ENCODE results near the gene SPATC1L.

DNA sequence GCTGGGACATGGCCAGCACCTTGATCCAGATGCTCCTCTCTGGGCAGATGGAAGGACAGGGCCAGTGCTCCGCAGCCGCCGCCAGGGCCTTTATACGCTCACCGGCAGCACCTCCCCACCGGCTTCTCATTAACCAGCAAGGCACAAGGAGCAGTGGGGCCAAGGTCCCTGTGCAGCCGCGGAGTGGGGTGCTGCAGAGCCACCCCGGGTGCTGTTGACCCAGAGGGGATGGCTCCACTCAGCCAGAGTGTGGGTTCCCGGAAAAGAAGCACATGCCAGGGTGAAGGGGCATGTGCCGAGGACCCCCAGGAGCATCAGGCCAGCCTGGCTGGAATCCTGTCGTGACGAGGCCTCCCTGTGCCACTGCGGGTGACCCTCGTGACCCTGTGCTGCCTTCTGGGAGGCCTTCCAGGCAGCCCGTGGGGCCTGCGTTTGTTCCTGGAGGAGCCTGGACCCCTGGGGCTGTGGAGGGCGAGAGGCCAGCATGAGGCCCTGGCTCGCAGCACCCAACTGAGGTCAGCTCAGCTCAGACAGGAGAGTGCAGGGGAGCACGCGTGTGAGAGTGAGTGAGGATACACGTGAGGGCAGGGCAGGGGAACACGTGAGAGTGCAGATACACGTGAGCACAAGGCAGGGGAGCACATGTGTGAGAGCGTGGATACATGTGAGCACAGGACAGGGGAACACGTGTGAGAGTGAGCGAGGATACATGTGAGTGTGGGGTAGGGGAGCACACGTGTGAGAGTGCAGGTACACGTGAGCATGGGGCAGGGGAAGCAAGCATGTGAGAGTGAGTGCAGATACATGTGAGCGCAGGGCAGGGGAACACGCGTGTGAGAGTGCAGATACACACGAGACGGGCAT is 28.5 kb downstream of the SPATC1L start, which contains the start of gene FTCD:
- TF ChIP-seq, protein P1, sequence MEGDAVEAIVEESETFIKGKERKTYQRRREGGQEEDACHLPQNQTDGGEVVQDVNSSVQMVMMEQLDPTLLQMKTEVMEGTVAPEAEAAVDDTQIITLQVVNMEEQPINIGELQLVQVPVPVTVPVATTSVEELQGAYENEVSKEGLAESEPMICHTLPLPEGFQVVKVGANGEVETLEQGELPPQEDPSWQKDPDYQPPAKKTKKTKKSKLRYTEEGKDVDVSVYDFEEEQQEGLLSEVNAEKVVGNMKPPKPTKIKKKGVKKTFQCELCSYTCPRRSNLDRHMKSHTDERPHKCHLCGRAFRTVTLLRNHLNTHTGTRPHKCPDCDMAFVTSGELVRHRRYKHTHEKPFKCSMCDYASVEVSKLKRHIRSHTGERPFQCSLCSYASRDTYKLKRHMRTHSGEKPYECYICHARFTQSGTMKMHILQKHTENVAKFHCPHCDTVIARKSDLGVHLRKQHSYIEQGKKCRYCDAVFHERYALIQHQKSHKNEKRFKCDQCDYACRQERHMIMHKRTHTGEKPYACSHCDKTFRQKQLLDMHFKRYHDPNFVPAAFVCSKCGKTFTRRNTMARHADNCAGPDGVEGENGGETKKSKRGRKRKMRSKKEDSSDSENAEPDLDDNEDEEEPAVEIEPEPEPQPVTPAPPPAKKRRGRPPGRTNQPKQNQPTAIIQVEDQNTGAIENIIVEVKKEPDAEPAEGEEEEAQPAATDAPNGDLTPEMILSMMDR (IDR thresholded peaks at IDR 0.05), result no peak
- TF ChIP-seq EP300 (IDR thresholded peaks at IDR 0.05) (no peak), POLR2A (IDR thresholded peaks at IDR 0.05; ENCODE audit: low read depth) (no peak), POLR2AphosphoS5 (IDR thresholded peaks at IDR 0.05) (no peak)
